ENCODE results near the gene UBE2QL1.

The UBE2QL1 gene

DNA sequence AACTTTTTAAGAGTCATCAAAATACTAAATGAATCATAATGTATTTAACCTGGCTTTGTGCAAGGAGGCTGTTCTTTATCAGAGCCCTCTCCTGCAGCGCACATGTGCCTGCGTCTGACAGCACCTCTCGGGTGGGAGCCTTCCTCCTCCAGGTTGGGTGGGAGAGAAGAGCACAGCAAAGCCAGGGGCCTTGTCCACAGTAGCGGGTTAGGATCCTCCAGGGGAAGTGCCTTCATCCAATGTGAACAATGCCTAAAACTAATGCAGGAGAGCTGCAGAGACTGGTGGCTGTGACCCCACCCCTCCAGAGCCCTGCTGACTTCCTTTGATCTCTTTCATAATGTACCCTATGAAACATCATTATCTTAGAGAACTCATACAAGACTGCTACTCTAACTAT lies 10.2 kb downstream of the UBE2QL1 start:
- TF ChIP-seq BACH2 (CRISPR knock-in tag; IDR thresholded peaks at IDR 0.05; ENCODE audit: borderline replicate concordance) (no peak), ESRRG (CRISPR knock-in tag; IDR thresholded peaks at IDR 0.05) (no peak), GLIS3 (CRISPR knock-in tag; IDR thresholded peaks at IDR 0.05) (no peak), ZNF565 (CRISPR knock-in tag; conservative IDR thresholded peaks at IDR 0.05; ENCODE audit: low read depth) (no peak), TOX (CRISPR knock-in tag; IDR thresholded peaks at IDR 0.05; ENCODE audit: borderline replicate concordance) (no peak), TSHZ2 (CRISPR knock-in tag; IDR thresholded peaks at IDR 0.05) (no peak)
- TF ChIP-seq, protein P1, sequence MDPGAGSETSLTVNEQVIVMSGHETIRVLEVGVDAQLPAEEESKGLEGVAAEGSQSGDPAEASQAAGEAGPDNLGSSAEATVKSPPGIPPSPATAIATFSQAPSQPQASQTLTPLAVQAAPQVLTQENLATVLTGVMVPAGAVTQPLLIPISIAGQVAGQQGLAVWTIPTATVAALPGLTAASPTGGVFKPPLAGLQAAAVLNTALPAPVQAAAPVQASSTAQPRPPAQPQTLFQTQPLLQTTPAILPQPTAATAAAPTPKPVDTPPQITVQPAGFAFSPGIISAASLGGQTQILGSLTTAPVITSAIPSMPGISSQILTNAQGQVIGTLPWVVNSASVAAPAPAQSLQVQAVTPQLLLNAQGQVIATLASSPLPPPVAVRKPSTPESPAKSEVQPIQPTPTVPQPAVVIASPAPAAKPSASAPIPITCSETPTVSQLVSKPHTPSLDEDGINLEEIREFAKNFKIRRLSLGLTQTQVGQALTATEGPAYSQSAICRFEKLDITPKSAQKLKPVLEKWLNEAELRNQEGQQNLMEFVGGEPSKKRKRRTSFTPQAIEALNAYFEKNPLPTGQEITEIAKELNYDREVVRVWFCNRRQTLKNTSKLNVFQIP (CRISPR knock-in tag; IDR thresholded peaks at IDR 0.05; ENCODE audit: borderline replicate concordance, low read depth), result no peak
- no peak for ATAC-seq

GRCh38 chr5:6459896-6460295 lies 11.2 kb downstream of the UBE2QL1 start:
- TF ChIP-seq ZNF565 (CRISPR knock-in tag; conservative IDR thresholded peaks at IDR 0.05; ENCODE audit: low read depth), result no peak
- TF ChIP-seq OSR1 (CRISPR knock-in tag; IDR thresholded peaks at IDR 0.05), result no peak
- no peak for TF ChIP-seq BACH2 (CRISPR knock-in tag; IDR thresholded peaks at IDR 0.05; ENCODE audit: borderline replicate concordance)
- no peak for TF ChIP-seq ZNF70 (CRISPR knock-in tag; IDR thresholded peaks at IDR 0.05)
- no peak for TF ChIP-seq ZFP3 (CRISPR knock-in tag; IDR thresholded peaks at IDR 0.05)
- no peak for ATAC-seq

GRCh38 chr5:6461006-6461405 lies 12.3 kb downstream of the UBE2QL1 start:
- TF ChIP-seq TOX (CRISPR knock-in tag; IDR thresholded peaks at IDR 0.05; ENCODE audit: borderline replicate concordance) (no peak), ZFP3 (CRISPR knock-in tag; IDR thresholded peaks at IDR 0.05) (no peak), TCF4 (CRISPR knock-in tag; IDR thresholded peaks at IDR 0.05; ENCODE audit: borderline replicate concordance) (no peak), ISL1 (CRISPR knock-in tag; IDR thresholded peaks at IDR 0.05) (no peak), OSR1 (CRISPR knock-in tag; IDR thresholded peaks at IDR 0.05) (no peak), ZNF8 (CRISPR knock-in tag; IDR thresholded peaks at IDR 0.05) (no peak), RARB (CRISPR knock-in tag; IDR thresholded peaks at IDR 0.05) (no peak), ZNF565 (CRISPR knock-in tag; conservative IDR thresholded peaks at IDR 0.05; ENCODE audit: low read depth) (no peak)
- TF ChIP-seq, protein P2, sequence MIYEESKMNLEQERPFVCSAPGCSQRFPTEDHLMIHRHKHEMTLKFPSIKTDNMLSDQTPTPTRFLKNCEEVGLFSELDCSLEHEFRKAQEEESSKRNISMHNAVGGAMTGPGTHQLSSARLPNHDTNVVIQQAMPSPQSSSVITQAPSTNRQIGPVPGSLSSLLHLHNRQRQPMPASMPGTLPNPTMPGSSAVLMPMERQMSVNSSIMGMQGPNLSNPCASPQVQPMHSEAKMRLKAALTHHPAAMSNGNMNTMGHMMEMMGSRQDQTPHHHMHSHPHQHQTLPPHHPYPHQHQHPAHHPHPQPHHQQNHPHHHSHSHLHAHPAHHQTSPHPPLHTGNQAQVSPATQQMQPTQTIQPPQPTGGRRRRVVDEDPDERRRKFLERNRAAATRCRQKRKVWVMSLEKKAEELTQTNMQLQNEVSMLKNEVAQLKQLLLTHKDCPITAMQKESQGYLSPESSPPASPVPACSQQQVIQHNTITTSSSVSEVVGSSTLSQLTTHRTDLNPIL (CRISPR knock-in tag; IDR thresholded peaks at IDR 0.05; ENCODE audit: low read depth), result no peak
- TF ChIP-seq, protein P3, sequence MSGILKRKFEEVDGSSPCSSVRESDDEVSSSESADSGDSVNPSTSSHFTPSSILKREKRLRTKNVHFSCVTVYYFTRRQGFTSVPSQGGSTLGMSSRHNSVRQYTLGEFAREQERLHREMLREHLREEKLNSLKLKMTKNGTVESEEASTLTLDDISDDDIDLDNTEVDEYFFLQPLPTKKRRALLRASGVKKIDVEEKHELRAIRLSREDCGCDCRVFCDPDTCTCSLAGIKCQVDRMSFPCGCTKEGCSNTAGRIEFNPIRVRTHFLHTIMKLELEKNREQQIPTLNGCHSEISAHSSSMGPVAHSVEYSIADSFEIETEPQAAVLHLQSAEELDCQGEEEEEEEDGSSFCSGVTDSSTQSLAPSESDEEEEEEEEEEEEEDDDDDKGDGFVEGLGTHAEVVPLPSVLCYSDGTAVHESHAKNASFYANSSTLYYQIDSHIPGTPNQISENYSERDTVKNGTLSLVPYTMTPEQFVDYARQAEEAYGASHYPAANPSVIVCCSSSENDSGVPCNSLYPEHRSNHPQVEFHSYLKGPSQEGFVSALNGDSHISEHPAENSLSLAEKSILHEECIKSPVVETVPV (CRISPR knock-in tag; IDR thresholded peaks at IDR 0.05), result no peak
- ATAC-seq, result no peak

DNA sequence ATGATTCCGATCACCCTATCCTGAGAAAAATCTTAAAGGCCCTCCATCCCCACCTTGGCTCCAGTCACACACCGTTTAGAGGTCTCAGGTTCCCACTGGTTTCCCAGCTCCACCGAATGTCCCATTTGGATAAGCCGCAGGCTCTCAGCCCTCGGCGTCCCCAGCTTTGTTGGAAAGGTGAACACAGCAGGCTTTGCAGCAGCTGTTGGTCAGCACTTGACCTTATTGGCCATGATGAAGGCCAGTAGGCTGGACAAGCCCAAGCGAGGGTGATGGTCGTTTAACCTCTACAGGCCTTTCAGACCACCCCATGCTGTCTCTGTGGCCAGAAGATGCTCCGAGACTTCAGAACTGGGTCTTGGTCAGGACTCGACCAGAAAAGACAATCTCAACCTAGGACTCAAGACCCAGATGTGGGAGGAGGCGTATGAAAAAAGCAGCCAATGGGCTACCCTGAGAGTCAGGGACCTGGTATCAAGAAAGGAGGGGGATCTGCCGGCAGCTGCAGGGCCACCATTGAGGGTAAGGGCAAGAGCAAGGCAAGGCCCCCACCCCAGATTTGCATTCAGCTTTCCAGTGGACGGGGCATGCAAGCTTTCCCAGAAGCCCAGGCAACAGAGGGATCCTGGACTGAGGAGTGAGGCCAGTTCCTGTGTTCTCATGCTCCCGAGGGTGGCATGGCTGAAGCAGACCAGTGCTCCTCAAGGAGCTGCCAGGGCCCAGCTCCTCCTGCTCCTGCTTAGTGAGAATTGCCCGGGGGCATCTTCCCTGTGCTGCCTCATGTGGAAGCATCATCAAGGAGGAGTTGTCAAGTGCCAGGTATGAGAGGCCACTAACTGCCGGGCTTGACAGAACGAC lies 13.4 kb downstream of the UBE2QL1 start:
- no peak for ATAC-seq

DNA sequence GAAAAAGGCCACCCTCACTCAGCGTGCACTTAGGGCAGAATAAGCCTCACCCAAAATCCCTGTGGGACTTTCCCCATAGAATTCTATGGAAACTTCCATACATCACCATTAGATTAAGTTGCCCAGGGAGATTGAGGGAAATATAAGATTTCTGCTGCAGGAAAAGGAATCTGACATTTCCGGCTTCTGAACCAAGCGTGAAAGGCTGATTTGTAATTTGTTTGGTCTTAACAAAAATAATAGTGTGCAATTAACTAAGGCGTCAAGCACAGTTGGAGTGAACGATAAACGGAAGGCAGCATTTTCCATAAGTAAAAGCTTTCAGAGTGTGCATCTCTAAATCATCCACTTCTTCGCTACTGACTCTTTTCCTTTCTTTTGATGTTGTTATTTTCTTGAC lies 14.0 kb downstream of the UBE2QL1 start:
- no peak for ATAC-seq
- TF ChIP-seq SNAI2 (CRISPR knock-in tag; IDR thresholded peaks at IDR 0.05), result no peak
- TF ChIP-seq, protein P1 (CRISPR knock-in tag; IDR thresholded peaks at IDR 0.05; ENCODE audit: borderline replicate concordance, low read depth), result no peak
- no peak for TF ChIP-seq ZFP30 (CRISPR knock-in tag; IDR thresholded peaks at IDR 0.05)
- no peak for TF ChIP-seq ZC3H10 (CRISPR knock-in tag; IDR thresholded peaks at IDR 0.05)
- no peak for TF ChIP-seq CSDC2 (CRISPR knock-in tag; IDR thresholded peaks at IDR 0.05)
- TF ChIP-seq ISL1 (CRISPR knock-in tag; IDR thresholded peaks at IDR 0.05), result no peak
- TF ChIP-seq PATZ1 (CRISPR knock-in tag; IDR thresholded peaks at IDR 0.05; ENCODE audit: borderline replicate concordance), result no peak
- no peak for TF ChIP-seq ZNF565 (CRISPR knock-in tag; conservative IDR thresholded peaks at IDR 0.05; ENCODE audit: low read depth)

More for the DNA sequence above, 13.4 kb downstream of the UBE2QL1 start:
- TF ChIP-seq ZFP30 (CRISPR knock-in tag; IDR thresholded peaks at IDR 0.05), result no peak
- TF ChIP-seq SNAI2 (CRISPR knock-in tag; IDR thresholded peaks at IDR 0.05), result no peak
- no peak for TF ChIP-seq OSR1 (CRISPR knock-in tag; IDR thresholded peaks at IDR 0.05)
- no peak for TF ChIP-seq GLIS3 (CRISPR knock-in tag; IDR thresholded peaks at IDR 0.05)
- TF ChIP-seq CSDC2 (CRISPR knock-in tag; IDR thresholded peaks at IDR 0.05), result no peak
- TF ChIP-seq ESRRG (CRISPR knock-in tag; IDR thresholded peaks at IDR 0.05), result no peak
- TF ChIP-seq PPARA (CRISPR knock-in tag; IDR thresholded peaks at IDR 0.05; ENCODE audit: borderline replicate concordance), result no peak
- no peak for TF ChIP-seq ZC3H10 (CRISPR knock-in tag; IDR thresholded peaks at IDR 0.05)
- no peak for TF ChIP-seq ISL1 (CRISPR knock-in tag; IDR thresholded peaks at IDR 0.05)
